Central memory CD4-positive, alpha-beta T cell (primary cell): Measurements from ENCODE around the gene NPBWR2.
"Not testable (repeated sequence)": the region's sequence is repeated elsewhere in the genome, so short reads cannot be mapped to it uniquely, and the experiment has no call there.

ENCODE experiments used
- DNase-seq: peaks from one replicate; pipeline ENCODE4 v3.0.0; 2022

The NPBWR2 gene

DNA sequence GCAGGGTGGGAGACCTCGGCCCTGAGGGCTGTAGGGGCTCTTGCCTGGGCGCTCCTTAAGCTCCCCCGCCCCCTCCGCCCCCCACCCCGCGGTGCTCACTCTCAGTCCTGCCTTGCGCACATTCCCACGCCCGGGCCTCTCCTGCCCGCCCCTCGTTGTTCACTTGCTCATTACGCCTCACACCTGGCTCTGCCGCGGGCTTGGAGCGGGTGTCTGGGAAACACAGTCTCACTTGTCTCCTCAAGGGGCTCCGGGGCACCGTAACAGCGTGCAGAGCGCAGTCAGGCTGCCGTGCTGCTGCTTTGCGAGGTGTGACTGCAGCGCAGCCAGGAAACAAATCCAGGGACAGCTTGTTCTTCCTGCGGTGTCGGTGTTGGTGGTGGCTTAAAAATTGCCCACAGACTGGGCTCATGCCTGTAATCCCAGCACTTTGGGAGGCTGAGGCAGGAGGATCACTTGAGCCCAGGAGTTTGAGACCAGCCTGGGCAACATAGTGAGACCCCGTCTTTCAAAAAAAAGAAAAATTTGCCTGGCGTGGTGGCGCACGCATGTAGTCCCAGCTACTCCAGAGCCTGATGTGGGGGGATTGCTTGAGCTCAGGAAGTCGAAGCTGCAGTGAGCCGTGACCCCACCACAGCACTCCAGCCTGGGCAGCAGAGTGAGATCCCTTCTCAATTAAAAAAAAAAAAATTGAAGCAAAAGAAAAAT lies 4.6 kb downstream of the NPBWR2 start:
- DNase-seq, result no peak

DNA sequence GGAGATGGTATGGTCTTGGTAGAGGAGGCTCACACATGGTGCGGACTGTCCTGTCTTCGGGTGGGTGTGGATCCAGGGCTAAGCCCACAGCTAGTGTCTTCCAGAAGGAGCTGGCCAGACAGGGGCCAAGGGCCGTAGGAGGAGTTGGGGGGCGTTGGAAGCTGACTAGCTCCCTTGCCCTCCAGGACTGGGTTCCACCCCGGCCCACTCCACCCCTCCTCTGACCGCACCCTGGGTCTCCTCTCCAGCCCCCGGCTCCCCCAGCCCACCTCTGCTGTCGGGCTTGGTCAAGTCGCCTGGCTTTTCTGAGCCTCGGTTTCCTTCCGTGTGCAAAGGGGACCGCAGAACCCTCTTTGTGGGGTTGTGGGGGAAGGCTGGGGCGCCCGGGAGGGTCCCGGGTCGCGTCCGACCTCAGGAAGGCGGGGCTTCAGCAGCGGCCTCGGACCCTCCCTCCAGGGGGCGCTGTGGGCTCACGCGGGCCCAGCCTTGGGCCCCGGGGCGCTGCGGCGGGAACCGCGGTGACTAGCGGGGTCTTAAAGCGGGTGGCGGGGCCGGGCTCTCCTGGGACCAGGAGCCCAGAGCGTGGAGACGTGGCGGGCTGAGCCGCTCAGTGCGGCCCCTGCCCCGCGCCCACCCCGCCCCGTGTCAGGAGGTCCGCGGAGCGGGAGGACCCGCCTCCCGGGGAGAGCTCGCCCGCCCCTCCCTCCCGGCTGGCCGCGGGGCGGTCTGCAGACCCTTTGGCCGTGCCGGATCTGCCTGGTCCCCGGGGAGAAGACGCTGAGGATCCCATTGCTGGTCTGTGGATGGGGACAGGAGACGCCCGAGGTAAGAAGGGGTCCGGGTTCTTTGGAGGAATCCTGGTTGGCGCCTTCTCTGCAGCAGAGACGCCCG lies 5.4 kb downstream of the NPBWR2 start:
- DNase-seq, result peak; percentile 42

DNA sequence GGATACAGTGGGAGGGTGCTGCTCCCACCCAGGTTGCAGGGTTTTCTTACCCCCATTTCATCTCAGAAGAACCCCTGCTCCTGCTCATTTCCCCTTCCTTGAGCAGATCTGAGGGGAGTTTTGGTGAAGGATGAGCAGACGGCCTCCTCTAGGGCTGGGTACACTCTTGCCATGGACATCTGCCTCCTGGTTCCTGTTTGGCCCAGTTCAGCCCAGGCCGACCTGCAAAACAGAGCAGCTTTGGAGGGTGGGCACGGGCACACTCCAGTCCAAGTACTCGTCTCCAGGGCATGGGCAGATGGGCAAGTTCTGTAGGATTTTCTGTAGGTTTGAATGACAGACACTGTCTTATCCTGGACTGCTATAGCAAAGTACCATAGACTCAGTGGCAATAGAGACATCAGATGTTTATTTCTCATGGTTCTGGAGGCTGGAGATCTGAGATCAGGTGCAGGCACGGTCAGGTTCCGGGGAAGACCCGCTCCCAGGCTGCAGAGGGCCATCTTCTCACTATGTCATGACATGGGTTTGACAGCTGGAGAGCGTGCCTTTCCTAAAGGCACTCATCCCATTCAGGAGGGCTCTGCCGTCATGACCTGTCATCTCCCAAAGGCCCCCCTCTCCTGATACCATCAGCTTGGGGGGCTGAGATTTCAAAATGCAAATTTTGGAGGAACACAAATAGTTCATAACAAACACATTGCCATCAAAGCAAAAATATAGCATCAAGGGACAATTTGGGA lies 6.2 kb downstream of the NPBWR2 start:
- no peak for DNase-seq

DNA sequence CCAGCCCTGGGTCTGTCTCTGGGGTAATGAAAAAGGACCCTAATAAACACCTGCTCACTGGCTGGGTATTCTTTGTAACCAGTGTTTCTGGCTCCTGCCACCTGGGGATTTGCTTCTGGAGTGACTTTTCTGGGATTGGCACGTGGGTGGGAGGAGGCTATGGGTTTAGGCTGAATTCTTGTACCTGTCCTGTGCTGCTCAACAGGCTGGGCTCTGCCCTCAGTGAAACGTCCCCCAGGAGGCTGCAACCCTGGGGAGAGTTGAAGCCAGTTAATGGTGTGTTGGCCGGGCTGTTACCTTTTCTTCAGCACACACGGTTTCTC lies 6.8 kb downstream of the NPBWR2 start:
- no peak for DNase-seq

DNA sequence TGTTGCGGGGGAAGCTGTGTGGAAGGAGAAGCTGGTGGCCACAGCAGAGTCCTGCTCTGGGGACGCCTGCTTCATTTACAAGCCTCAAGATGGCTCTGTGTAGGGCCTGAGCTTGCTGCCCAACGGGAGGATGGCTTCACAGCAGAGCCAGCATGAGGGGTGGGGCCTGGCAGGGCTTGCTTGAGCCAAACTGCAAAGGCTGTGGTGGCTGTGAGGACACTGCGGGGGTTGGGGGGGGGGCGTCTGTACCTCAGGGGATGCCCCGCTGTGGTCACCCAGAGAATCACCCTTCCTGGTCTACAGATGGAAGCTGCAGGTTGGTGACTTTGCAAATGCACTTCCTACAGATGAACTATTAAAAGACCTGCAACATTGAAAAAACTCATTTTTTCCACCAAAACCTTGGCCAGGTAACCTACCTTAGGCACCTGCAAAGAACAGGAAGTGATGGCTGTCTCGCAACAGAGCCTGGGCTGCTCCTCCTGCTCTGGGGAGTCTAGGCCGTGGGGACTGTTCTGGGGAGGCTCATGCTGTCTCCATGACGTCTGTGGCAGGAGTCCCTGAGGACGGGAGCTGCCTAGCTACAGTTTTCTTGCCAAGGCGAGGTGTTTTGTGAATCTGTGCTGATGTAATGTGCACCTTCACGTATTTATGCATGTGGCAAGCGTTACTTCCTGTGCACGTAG lies 7.3 kb downstream of the NPBWR2 start:
- peak; percentile 37 for DNase-seq

DNA sequence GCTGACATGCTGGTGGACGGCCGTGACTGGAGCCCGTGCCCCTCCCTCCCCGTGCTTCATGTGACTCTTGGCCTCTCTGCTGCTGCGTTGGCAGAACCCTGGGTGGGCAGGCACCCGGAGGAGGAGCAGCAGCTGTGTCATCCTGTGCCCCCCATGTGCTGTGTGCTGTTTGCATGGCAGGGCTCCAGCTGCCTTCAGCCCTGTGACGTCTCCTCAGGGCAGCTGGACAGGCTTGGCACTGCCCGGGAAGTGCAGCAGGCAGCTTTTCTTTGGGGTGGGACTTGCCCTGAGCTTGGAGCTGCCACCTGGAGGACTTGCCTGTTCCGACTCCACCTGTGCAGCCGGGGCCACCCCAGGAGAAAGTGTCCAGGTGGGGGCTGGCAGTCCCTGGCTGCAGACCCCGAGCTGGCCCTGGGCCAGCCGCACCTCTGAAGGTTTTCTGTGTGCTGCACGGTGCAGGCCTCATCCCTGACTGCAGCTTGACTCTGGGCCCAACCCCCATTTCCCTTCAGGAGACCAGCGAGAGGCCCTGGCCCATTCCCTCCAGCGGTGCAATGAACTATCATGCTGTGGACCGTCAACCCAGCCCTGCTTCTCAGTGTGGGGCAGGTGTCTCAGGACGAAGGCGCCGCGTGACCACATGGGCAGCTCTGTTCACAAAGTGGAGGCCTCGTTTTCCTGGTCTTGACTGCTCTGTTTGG lies 8.1 kb downstream of the NPBWR2 start:
- DNase-seq, result no peak

DNA sequence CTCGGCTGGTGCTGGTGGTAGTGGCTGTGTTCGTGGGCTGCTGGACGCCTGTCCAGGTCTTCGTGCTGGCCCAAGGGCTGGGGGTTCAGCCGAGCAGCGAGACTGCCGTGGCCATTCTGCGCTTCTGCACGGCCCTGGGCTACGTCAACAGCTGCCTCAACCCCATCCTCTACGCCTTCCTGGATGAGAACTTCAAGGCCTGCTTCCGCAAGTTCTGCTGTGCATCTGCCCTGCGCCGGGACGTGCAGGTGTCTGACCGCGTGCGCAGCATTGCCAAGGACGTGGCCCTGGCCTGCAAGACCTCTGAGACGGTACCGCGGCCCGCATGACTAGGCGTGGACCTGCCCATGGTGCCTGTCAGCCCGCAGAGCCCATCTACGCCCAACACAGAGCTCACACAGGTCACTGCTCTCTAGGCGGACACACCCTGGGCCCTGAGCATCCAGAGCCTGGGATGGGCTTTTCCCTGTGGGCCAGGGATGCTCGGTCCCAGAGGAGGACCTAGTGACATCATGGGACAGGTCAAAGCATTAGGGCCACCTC lies 8.8 kb downstream of the NPBWR2 start:
- DNase-seq, result no peak

DNA sequence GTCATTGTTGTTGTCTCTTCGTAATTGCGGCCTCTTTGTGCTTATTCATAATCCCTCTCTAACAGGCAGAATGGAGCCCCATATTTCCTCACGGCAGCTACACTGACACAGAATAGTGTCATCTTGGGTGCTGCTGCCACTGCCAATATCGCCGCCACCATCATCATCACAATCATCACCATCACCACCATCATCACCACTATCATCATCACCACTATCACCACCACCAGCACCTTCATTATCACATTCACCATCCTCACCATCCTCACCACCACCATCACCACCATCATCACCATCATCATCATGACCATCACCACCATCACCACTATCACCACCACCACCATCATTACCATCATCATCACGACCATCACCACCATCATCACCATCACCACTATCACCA lies 10.8 kb downstream of the NPBWR2 start:
- no peak for DNase-seq

DNA sequence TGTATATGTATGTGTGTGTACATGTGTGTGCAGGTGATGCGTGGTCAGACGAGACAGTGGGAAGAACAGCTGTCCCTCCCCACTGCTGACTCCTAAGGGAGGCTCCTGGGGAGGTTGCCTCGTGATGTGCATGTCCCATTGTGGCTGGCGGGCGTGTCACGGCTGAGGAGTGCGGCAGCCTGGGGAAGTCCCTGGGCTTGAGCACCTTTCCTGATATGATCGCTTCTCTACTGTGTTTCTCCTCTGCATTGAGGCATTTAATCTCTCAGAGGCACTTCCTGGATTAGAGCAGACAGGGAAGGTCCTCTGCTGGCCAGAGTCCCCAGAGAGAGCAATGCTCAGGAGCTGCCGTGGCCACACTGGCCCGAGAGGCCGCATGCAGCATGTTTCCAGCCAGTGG lies 11.4 kb downstream of the NPBWR2 start:
- no peak for DNase-seq

DNA sequence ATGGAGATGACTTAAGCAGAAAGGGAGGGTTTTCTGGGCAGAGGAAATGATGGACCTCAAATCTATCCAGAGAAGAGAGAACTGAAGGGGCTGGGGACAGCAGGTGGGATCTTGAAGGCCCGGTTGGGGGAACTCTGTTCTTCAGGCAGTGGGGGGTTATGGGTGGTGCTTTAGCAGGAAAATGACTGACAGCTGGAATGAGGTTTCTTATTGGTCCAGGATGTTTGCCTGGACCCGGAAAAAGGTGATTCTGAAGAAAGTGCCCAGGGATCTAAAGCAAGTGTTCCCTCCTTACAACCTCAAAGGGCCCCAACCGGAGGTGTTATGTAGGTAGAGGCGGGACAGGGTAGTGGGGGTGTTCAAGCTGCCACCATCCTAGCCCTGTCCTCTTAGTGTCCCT lies 11.9 kb downstream of the NPBWR2 start:
- DNase-seq, result no peak

DNA sequence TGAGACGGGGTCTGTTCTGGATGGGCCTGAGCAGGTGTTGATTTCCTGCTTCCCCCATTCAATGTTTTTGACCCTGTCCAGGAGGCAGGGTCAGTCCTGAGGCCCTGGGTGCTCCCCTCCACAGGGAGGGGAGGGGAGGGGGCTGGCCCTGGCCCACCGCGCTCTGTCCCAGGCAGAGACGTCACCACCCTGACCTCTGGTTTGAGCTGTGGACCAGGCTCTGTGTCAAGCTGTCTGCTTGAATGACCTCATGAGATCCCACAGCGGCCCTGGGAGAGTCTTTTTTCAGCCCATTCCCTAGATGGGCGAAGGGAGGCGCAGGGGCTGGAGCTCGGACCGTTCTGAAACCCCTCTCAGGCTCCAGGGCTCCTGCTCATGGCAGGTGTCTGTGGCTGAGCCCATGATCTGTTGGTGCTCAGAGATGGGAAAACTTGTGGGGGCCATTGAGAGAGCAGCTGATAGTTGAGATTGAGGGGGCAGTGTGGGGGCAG lies 14.3 kb downstream of the NPBWR2 start:
- DNase-seq, result no peak

DNA sequence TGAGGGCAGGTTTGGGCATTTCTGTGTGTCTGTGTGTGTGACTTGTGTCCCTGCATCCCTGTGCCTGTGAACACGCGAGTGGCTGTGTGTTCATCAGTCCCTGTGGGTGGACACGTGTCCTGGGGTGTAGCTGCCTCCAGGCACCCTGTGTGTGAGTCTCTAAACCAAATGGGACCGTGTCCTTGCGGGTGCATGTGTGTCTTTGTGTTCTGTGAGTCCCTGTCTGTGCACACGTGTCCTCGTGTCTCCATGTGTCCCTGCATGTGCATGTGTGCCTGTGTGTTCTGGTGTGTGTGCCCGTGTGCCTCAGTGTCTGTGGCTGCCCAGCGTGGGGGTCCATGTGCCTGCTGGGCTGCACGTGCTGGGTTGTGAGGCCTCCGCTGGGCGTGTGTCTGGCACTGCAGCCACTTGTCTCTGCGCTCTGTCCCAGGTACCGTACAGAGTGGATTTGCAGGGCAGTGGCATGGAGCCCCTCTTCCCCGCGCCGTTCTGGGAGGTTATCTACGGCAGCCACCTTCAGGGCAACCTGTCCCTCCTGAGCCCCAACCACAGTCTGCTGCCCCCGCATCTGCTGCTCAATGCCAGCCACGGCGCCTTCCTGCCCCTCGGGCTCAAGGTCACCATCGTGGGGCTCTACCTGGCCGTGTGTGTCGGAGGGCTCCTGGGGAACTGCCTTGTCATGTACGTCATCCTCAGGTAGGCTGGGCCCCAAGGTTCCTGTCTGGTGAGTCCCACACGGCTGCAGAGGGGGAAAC lies 14.9 kb downstream of the NPBWR2 start:
- no peak for DNase-seq

DNA sequence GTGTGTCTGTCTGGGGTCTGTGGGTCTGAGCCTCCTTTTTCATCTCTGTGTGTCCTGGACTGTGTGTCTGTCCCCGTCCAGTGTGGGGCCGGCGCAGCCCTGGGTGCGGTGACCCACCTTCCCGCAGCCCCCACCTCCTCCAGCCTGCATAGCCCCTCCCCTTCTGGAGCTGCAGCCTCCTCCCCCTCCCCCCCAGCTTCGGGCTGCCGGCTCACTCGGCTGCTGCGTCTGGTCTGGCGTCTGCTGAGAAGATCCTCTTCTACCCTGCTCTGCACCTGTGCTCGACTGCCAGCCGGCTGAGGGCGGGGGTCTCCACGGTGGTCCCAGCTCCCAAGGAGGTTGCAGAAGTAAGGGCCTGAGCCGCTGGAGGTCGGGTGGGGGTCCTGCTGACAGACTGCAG lies 15.6 kb downstream of the NPBWR2 start:
- no peak for DNase-seq

DNA sequence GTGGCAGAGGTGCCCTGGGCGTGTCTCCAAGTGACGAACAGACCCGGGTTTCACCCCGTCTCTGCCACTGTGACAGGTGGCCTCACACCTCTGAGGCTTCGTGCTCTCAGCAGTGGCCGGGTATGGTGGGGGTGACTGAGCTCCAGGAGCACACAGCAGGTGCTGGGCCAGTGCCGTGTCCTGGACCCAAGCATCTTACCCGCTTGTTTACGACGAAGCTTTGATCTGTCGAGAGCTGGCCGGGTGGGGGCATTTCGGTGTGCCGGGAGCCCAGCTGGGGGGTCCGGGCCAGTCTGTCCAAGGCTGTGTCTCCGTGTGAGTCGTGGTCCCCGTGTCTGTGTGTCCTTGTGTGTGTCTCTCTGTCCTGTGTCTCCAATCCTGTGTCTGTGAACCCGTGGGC lies 16.0 kb downstream of the NPBWR2 start:
- DNase-seq, result no peak

DNA sequence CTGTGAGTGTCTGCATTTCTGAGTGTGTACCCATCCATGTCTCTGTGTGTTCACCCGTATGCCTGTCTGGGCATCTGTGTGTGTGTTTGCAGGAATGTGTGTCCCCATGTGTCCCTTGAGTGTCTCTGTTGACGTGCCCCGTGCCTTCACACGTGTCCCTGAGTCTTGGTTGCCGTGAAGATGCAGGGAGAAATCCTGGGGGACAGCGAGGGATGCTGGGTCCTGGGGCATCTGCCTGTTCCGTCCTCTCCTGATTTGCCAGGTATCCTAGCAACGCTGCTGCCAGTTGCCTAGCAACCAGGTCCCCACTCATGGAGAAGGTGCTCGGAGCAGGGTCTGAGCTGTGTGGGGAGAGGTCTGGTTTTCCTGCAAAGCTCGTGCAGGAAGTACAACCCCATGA lies 17.2 kb downstream of the NPBWR2 start:
- DNase-seq, result no peak

DNA sequence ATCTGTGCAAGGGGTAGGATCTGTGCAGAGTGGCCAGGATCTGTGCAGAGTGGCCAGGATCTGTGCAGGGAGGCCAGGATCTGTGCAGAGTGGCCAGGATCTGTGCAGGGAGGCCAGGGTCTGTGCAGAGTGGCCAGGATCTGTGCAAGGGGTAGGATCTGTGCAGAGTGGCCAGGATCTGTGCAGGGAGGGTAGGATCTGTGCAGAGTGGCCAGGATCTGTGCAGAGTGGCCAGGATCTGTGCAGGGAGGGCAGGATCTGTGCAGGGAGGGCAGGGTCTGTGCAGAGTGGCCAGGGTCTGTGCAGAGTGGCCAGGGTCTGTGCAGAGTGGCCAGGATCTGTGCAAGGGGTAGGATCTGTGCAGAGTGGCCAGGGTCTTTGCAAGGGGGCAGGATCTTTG lies 18.8 kb downstream of the NPBWR2 start:
- DNase-seq, result not testable (repeated sequence)

DNA sequence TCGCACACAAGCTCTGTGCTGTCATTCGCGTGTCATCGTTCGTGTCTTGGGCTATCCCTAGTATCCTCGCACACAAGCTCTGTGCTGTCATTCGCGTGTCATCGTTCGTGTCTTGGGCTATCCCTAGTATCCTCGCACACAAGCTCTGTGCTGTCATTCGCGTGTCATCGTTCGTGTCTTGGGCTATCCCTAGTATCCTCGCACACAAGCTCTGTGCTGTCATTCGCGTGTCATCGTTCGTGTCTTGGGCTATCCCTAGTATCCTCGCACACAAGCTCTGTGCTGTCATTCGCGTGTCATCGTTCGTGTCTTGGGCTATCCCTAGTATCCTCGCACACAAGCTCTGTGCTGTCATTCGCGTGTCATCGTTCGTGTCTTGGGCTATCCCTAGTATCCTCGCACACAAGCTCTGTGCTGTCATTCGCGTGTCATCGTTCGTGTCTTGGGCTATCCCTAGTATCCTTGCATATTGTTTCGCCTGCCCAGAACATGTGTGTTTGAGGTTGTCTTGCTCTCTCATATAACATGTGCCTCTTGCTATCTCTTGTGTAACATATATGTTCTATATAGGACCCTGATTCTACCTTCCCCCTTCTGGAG lies 20.0 kb downstream of the NPBWR2 start:
- not testable (repeated sequence) for DNase-seq

DNA sequence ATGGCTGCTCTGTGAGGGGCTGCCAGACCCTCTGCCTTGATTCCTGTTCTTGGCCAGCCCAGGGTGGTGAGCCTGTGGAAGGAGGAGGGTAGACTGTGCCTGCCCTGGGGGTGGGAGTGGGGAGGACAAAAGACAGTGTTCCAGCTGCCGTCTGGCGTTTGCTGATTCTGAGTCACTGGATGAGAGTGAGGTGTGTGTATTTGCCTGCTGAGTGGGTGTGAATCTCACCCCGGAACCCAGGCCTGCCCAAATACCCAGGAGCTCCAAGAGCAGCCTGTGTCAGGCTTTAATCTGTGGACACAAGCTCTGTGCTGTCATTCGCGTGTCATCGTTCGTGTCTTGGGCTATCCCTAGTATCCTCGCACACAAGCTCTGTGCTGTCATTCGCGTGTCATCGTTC lies 20.6 kb downstream of the NPBWR2 start:
- no peak for DNase-seq

DNA sequence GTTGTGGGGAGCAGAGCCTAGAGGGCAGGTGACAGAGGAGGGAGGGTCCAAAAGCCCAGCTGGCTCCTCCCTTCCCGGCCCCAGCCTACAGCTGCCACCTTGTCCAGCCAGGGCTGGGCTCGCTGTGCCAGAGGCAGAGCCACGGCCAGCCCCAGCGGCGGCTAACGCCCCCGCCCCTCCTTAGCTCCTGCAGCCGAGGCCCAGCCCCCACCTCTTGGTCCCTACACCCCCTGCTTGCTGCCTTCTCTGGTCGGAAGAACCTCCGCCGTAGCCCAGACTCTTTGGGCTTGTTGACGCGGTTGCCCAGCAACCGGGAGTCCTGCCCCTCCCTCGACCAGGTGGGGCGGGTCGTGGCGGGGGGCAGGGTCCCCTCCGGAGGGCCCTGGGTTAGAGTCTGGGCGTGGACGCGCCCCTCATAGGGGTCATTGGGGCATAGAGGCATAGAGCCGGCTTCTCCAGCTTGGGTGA lies 22.6 kb downstream of the NPBWR2 start:
- no peak for DNase-seq

DNA sequence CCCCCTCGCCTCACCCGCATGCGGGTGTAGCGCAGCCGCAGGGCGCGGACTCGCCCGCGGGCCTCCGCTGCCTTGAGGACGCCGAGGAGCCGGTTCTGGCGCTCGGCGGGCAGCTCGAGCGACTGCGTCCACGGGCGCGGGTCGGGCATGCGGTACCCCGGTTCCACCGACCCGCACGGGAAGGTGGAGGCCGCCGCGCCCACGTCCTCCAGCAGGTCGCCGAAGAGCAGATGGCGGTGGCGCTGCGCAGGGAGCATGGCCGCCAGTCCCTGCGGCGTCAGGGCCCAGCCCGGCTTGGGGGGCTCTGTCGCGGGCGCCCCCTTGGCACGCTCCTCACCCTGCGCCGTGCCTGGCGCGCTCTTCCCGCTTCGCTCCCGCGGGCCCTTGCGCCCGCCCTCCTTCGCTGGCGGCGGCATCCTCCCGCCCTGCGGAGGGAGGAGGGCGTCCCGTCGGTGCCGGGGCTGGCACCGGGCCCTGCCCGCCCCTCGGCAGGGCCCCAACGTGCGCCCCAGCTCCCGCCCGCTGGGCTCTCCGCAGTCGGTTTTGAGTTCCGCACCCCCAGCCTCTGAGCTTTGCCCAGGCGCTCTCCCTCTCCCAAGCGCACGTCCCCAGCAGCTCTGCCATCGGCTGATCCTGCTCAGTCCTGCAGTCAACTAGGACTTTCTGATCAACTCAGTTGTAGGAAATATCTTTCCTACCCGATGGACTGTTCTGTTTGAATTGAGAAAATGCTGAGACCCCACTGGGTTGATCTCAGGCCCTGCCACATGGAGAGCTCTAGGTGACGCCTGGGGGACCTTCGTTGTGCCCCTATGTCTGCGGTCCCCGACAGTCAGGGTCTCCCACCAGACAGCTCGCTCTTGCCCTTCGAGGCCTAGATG lies 23.3 kb downstream of the NPBWR2 start, which contains the start of gene LKAAEAR1:
TSS of gene LKAAEAR1 (minus strand) at position 595 of the 881 bp plus-strand sequence. CDS start at position 416, 179 bp downstream.
- DNase-seq, result no peak
